GM12878 (cell line): ENCODE data around the gene MRPS5. TPM values are rescaled to one million over a fixed set of nuclear protein-coding genes. Genes with fewer than 3 reads are reported as not detected.
A peak's percentile ranks its signal among the peaks of the same experiment; 100 is the strongest.

Experiments used
- ATAC-seq: fragments of 200-7000 bp; cut with Tn5 transposase; 3 replicates; pipeline ENCODE4 v1.9.1; 2020; ENCODE audit warnings: mild to moderate bottlenecking, moderate library complexity
- BruUV-seq: library from RNA; stranded (reverse); fragments of 400-500 nt; replicated peaks from 2 replicates; lab custom pipeline; 2021; lab: Mats Ljungman, UMichigan
- CTCF ChIA-PET: fragments of 300-600 bp; sonication (Branson Sonifier 250); formaldehyde crosslinking; extraction: SDS; loops from one replicate; lab custom pipeline; 2021; ENCODE audit warnings: inconsistent platforms; lab: Yijun Ruan, JAX
- POLR2A ChIA-PET: fragments of 350-600 bp; formaldehyde crosslinking; extraction: SDS; loops from one replicate; lab custom pipeline; 2021; ENCODE audit warnings: inconsistent platforms; lab: Charles Lee
- RAD21 ChIA-PET: fragments of 300-600 bp; sonication (Branson Sonifier 250); formaldehyde crosslinking; loops from one replicate; lab custom pipeline; 2023; ENCODE audit warnings: antibody characterized with exemption; ENCODE audit not compliant: unreplicated experiment; lab: Charles Lee
- SMC1A ChIA-PET: fragments of 300-600 bp; sonication (Branson Sonifier 250); formaldehyde crosslinking; loops from one replicate; lab custom pipeline; 2023; ENCODE audit not compliant: unreplicated experiment, uncharacterized antibody; lab: Charles Lee
- DNase-seq: peaks from one replicate; pipeline ENCODE4 v3.0.0-alpha.2; 2011; ENCODE audit warnings: low read depth, low spot score
- FAIRE-seq: peaks from 3 replicates; lab custom pipeline; 2011; peaks lifted over from hg19 to GRCh38; lab: Jason Lieb, UNC
- H2AFZ ChIP-seq: 2 replicates; pipeline ENCODE4 v1.6.0; 2011; ENCODE audit warnings: low read depth, low read length, control low read depth; ENCODE audit not compliant: control insufficient read depth
- H3K27ac ChIP-seq: 2 replicates; pipeline ENCODE4 v1.5.1; 2011; ENCODE audit warnings: control low read depth; ENCODE audit not compliant: control insufficient read depth, insufficient read depth
- H3K27me3 ChIP-seq, 2 experiments: replicated peaks in 1 of 2; 2 replicates each; pipeline versions ENCODE4 v1.6.0 to v1.6.1; 2011; ENCODE audit warnings: low read length in 1 of 2; ENCODE audit not compliant: control insufficient read depth in 2 of 2, insufficient read depth in 2 of 2
- H3K36me3 ChIP-seq, 2 experiments: 2 replicates each; pipeline ENCODE4 v1.5.1; 2011; ENCODE audit warnings: low read length in 1 of 2; ENCODE audit not compliant: control insufficient read depth in 2 of 2, insufficient read depth in 2 of 2
- H3K4me1 ChIP-seq: 2 replicates; pipeline ENCODE4 v1.6.1; 2011; ENCODE audit warnings: mild to moderate bottlenecking, low read length, moderate library complexity, mixed read lengths; ENCODE audit not compliant: control insufficient read depth, insufficient read depth
- H3K4me2 ChIP-seq: 2 replicates; pipeline ENCODE4 v1.6.0; 2011; ENCODE audit warnings: control low read depth; ENCODE audit not compliant: control insufficient read depth, insufficient read depth
- H3K4me3 ChIP-seq: fragments of 200-600 bp; sonication (generic); 2 replicates; pipeline ENCODE4 v1.5.1; 2016
- H3K79me2 ChIP-seq: 2 replicates; pipeline ENCODE4 v1.6.0; 2011; ENCODE audit warnings: low read length; ENCODE audit not compliant: control insufficient read depth, insufficient read depth
- H3K9ac ChIP-seq: 2 replicates; pipeline ENCODE4 v1.8.0; 2011; ENCODE audit warnings: low read length, control low read depth, mixed read lengths; ENCODE audit not compliant: control insufficient read depth, insufficient read depth
- H3K9me3 ChIP-seq: replicated peaks from 3 replicates; pipeline ENCODE4 v1.5.1; 2011; ENCODE audit warnings: mild to moderate bottlenecking, low read length; ENCODE audit not compliant: control insufficient read depth, insufficient read depth
- H4K20me1 ChIP-seq: 2 replicates; pipeline ENCODE4 v1.6.0; 2011; ENCODE audit not compliant: control insufficient read depth, insufficient read depth
- WGBS: methylation state at CpG from one replicate; pipeline ENCODE4 v1.1.6; 2016; ENCODE audit warnings: low lambda C conversion rate; ENCODE audit not compliant: insufficient replicate concordance, insufficient coverage; ENCODE audit errors: missing lambda C conversion rate; 5-methylcytosine and 5-hydroxymethylcytosine counted together
- in situ Hi-C: fragments of 300-500 bp; cut with MboI; formaldehyde crosslinking; loops from 9 replicates; pipeline ENCODE4 v1.14.3; 2018; ENCODE audit warnings: mixed read lengths
- intact Hi-C: fragments of 100-400 bp; cut with micrococcal nuclease; formaldehyde crosslinking; loops from one replicate; pipeline ENCODE4 v1.14.2; 2022; ENCODE audit not compliant: unreplicated experiment
- polyA plus RNA-seq, 11 experiments: library from polyadenylated mRNA; depleted of rRNA in 4 of 11; unstranded in 6 of 11; stranded (reverse) in 5 of 11; fragments of >200 nt; fragmentation: Nextera tagmentation in 4 of 11; fragmentation: Illumina TruSeq in 1 of 11; extraction: Ambion mirVana in 4 of 11; extraction: Trizol in 1 of 11; gene quantifications; 1 replicate in 1 of 11; 2 replicates in 10 of 11; pipeline versions ENCODE4 v1.2.1 to v1.2.3, GENCODE V29; 2011 to 2016; ENCODE audit warnings: inconsistent platforms in 2 of 11, missing spikeins in 2 of 11, low read depth in 1 of 11
- total RNA-seq, 4 experiments: library from RNA; depleted of rRNA in 3 of 4; stranded (reverse); fragments of >200 nt in 3 of 4; fragmentation: Illumina TruSeq in 1 of 4; extraction: Trizol in 1 of 4; gene quantifications; 2 replicates each; pipeline versions ENCODE4 v1.2.1 to v1.2.3, GENCODE V29; 2013 to 2021
- TF ChIP-seq, protein P1 (sequence below): fragments of 450-650 bp; IDR thresholded peaks from 2 replicates; pipeline ENCODE4 v1.6.1; 2017; ENCODE audit warnings: low read depth, mild to moderate bottlenecking, moderate library complexity
- TF ChIP-seq, protein P2 (sequence below): IDR thresholded peaks from 2 replicates; pipeline ENCODE4 v1.6.1; 2011; ENCODE audit warnings: borderline replicate concordance, low read depth, mild to moderate bottlenecking, moderate library complexity, mixed read lengths, low read length; ENCODE audit not compliant: insufficient read depth; ENCODE audit errors: extremely low read length

Gene MRPS5
- total and polyA plus RNA-seq, 10 of the 15 experiments (the other 5 are each of a cell fraction or from before 2014, with no cell fraction given), result 54.8 to 93.0 (median 76.3) TPM

DNA sequence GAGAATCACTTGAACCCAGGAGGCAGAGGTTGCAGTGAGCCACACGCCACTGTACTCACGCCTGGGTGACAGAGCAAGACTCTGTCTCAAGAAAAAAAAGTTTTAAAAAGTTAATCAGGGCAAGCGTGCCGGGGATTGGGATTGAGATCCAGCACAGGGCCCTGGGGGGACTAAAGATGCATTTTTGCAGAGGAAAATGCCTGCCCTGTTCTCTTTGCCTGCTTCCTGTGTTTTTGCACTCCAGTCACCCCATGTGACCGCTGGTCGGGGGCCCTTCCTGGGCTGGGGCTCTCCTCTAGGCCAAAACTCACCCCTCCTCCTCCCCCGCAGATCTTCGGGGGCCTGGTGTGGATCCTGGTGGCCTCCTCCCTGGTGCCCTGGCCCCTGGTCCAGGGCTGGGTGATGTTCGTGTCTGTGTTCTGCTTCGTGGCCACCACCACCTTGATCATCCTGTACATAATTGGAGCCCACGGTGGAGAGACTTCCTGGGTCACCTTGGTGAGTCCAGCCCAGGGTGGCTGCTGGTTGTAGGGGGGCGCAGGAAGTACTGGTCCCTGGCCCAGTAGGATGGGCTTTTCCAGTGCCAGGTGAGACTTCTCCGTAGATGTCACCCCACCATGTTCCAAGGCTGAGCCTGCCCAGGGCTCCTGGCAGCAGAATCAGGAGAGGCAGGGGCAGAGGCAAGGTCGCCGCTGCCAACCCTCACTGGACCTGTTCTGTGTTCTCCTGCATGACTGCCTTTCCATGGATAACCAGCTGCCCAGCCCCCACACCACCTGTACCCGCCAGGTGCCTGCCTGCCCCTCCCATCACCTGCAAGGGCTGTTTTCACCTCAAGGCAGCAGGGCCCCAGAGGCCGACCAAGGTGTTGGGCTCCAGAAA lies 73.7 kb downstream of the MRPS5 start:
- DNase-seq (no peak), FAIRE-seq (no peak), ATAC-seq (no peak)
- TF ChIP-seq, protein P1, sequence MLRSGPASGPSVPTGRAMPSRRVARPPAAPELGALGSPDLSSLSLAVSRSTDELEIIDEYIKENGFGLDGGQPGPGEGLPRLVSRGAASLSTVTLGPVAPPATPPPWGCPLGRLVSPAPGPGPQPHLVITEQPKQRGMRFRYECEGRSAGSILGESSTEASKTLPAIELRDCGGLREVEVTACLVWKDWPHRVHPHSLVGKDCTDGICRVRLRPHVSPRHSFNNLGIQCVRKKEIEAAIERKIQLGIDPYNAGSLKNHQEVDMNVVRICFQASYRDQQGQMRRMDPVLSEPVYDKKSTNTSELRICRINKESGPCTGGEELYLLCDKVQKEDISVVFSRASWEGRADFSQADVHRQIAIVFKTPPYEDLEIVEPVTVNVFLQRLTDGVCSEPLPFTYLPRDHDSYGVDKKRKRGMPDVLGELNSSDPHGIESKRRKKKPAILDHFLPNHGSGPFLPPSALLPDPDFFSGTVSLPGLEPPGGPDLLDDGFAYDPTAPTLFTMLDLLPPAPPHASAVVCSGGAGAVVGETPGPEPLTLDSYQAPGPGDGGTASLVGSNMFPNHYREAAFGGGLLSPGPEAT, result no peak
- TF ChIP-seq, protein P2, sequence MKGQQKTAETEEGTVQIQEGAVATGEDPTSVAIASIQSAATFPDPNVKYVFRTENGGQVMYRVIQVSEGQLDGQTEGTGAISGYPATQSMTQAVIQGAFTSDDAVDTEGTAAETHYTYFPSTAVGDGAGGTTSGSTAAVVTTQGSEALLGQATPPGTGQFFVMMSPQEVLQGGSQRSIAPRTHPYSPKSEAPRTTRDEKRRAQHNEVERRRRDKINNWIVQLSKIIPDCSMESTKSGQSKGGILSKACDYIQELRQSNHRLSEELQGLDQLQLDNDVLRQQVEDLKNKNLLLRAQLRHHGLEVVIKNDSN, result peak; percentile 36
- SMC1A ChIA-PET, result interaction anchor here (1.1 to 1.4 kb wide), 2 partner anchors 31 to 35 kb away, joined by 3 to 4 read pairs; no protein-coding TSS in a partner anchor
- RAD21 ChIA-PET, result interaction anchor here (0.7 to 1.3 kb wide), 2 partner anchors 25 to 37 kb away, joined by 3 to 5 read pairs; no protein-coding TSS in a partner anchor
- peak overlapping the region; percentile 65 for H2AFZ ChIP-seq
- WGBS, result 38% methylated on average over 17 of the region's 17 CpGs
- in situ Hi-C loops, result no loop called here
- POLR2A ChIA-PET, result interaction anchor here (1.1 kb wide), 1 partner anchor 8 kb away, joined by 3 read pairs; no protein-coding TSS in a partner anchor
- H3K4me1 ChIP-seq, result peaks cover 50% of the 10 kb centered on the region
- 0 out of 2 replicates have a peak overlapping the region, but pooled peaks have one; percentile 18 for H3K27ac ChIP-seq
- H3K9ac ChIP-seq, result no peak overlapping the region; the same call in 1 of the 2 replicates
- CTCF ChIA-PET, result interaction anchor here (0.8 to 1.9 kb wide), 3 partner anchors 15 to 31 kb away, joined by 4 to 6 read pairs (median 6); no protein-coding TSS in a partner anchor
- BruUV-seq, result no TSS peak
- intact Hi-C loops, result no loop called here
- no peaks in the 10 kb centered on the region for H3K79me2 ChIP-seq
- H3K9me3 ChIP-seq, result no peaks in the 10 kb centered on the region
- no peaks in the 10 kb centered on the region for H3K27me3 ChIP-seq
- H3K4me3 ChIP-seq, result no peak overlapping the region
- H4K20me1 ChIP-seq, result no peaks in the 10 kb centered on the region
- H3K36me3 ChIP-seq, result no peaks in the 10 kb centered on the region
- H3K4me2 ChIP-seq, result no peak overlapping the region
